DOHH2 (cell line): ENCODE measurements around the gene PDE4D.

Experiments used
- CTCF ChIP-seq: fragments of 200-600 bp; sonication (generic); IDR thresholded peaks from one replicate; pipeline ENCODE4 v1.5.1; 2014; ENCODE audit warnings: antibody characterized with exemption, mild to moderate bottlenecking, low read depth, low read length; ENCODE audit not compliant: poor library complexity, severe bottlenecking
- EZH2phosphoT487 ChIP-seq: fragments of 200-600 bp; sonication (generic); IDR thresholded peaks from 2 replicates; pipeline ENCODE4 v1.6.1; 2017; ENCODE audit warnings: borderline replicate concordance, mild to moderate bottlenecking, antibody characterized with exemption, low read length, moderate library complexity, mixed read lengths

GRCh38 chr5:59866661-59867060 lies 26.9 kb downstream of the PDE4D start:
- no peak for TF ChIP-seq CTCF
- no peak for TF ChIP-seq EZH2phosphoT487
